Thoracic aorta (tissue), 2 donors: Measurements from ENCODE around the gene CYP4F2. TPM values are rescaled to one million over a fixed set of nuclear protein-coding genes. Genes with fewer than 3 reads are reported as not detected.
"Not testable (repeated sequence)": the region's sequence is repeated elsewhere in the genome, so short reads cannot be mapped to it uniquely, and the experiment has no call there.

Experiments
- ATAC-seq: fragments of 150-250 bp; one replicate; pipeline ENCODE4 v1.8.0; 2017; ENCODE audit warnings: low read depth; ENCODE audit not compliant: insufficient number of reproducible peaks, low FRiP score
- DNase-seq: peaks from one replicate; pipeline ENCODE4 v3.0.0-alpha.2; 2020; ENCODE audit warnings: low spot score
- H3K27ac ChIP-seq, 2 donors: fragments of 200-600 bp; sonication (generic); 1 replicate in 1 of 2; 2 replicates in 1 of 2; pipeline ENCODE4 v1.5.1; 2016; ENCODE audit warnings: mild to moderate bottlenecking in 2 of 2, moderate library complexity in 2 of 2
- H3K27me3 ChIP-seq: fragments of 200-600 bp; sonication (generic); replicated peaks from 2 replicates; pipeline ENCODE4 v1.6.0; 2016; ENCODE audit warnings: mild to moderate bottlenecking; ENCODE audit not compliant: insufficient read depth
- H3K36me3 ChIP-seq: fragments of 200-600 bp; sonication (generic); one replicate; pipeline ENCODE4 v1.5.1; 2016
- H3K4me1 ChIP-seq, 2 donors: fragments of 200-600 bp; sonication (generic); 1 replicate in 1 of 2; 2 replicates in 1 of 2; pipeline versions ENCODE4 v1.5.1 to v1.6.0; 2016; ENCODE audit warnings: low read depth in 2 of 2, mild to moderate bottlenecking in 1 of 2; ENCODE audit not compliant: control insufficient read depth in 1 of 2
- H3K4me3 ChIP-seq: fragments of 200-600 bp; sonication (generic); 2 replicates; pipeline ENCODE4 v1.5.1; 2016; ENCODE audit warnings: mild to moderate bottlenecking
- H3K9me3 ChIP-seq: fragments of 200-600 bp; sonication (generic); 2 replicates; pipeline ENCODE4 v1.5.1; 2016
- CTCF ChIP-seq: fragments of 200-600 bp; sonication (generic); IDR thresholded peaks from one replicate; pipeline ENCODE4 v1.5.1; 2019; ENCODE audit warnings: antibody characterized with exemption
- total RNA-seq, 2 donors: library from RNA; depleted of rRNA; stranded (reverse); fragments of >200 nt; gene quantifications; one replicate each; pipeline versions ENCODE4 v1.1.0 to v1.2.3, GENCODE V29; 2016

Gene CYP4F2
- total RNA-seq, 2 donors from 2014 or later = not detected

- Histone ChIP-seq H3K4me3 (no peak overlapping the region), H3K36me3 (no peaks in the 10 kb centered on the region), H3K27me3 (no peaks in the 10 kb centered on the region), H3K27ac (no peak overlapping the region), H3K9me3 (no peaks in the 10 kb centered on the region), H3K4me1 (peaks cover 0 to 7% of the 10 kb centered on the region in 2 donors)
- no peak for ATAC-seq
- no peak for TF ChIP-seq CTCF
- no peak for DNase-seq
These were observed 66.2 kb downstream of the CYP4F2 start for GRCh38 chr19:15831626-15832025.

GRCh38 chr19:15829786-15830185 is 68.1 kb downstream of the CYP4F2 start:
- TF ChIP-seq CTCF = no peak
- no peaks in the 10 kb centered on the region for H3K27me3 ChIP-seq
- no peak overlapping the region for H3K4me3 ChIP-seq
- no peak overlapping the region for H3K27ac ChIP-seq
- H3K4me1 ChIP-seq = no peaks in the 10 kb centered on the region
- ATAC-seq (no peak), DNase-seq (no peak)
- H3K9me3 ChIP-seq = no peaks in the 10 kb centered on the region
- H3K36me3 ChIP-seq = no peaks in the 10 kb centered on the region

GRCh38 chr19:15829306-15829698 is 68.6 kb downstream of the CYP4F2 start:
- no peak overlapping the region for H3K4me3 ChIP-seq
- no peaks in the 10 kb centered on the region for H3K27me3 ChIP-seq
- no peaks in the 10 kb centered on the region for H3K9me3 ChIP-seq
- no peak overlapping the region for H3K27ac ChIP-seq
- DNase-seq = no peak
- no peak for TF ChIP-seq CTCF
- no peaks in the 10 kb centered on the region for H3K4me1 ChIP-seq
- H3K36me3 ChIP-seq = no peaks in the 10 kb centered on the region
- ATAC-seq = no peak

GRCh38 chr19:15828611-15829305 is 69.1 kb downstream of the CYP4F2 start:
- ATAC-seq, H3K9me3 ChIP-seq, H3K27me3 ChIP-seq, H3K4me1 ChIP-seq, H3K4me3 ChIP-seq, H3K36me3 ChIP-seq, H3K27ac ChIP-seq, DNase-seq: not testable (repeated sequence)

- Histone ChIP-seq H3K4me3 (no peak overlapping the region), H3K27me3 (no peaks in the 10 kb centered on the region), H3K27ac (no peak overlapping the region), H3K9me3 (no peaks in the 10 kb centered on the region), H3K4me1 (no peaks in the 10 kb centered on the region), H3K36me3 (no peaks in the 10 kb centered on the region)
- ATAC-seq = no peak
- no peak for DNase-seq
- TF ChIP-seq CTCF = no peak
These were observed 69.7 kb downstream of the CYP4F2 start for GRCh38 chr19:15828121-15828610.

Other genes with a start within 250 kb of the CYP4F2 start
- 1 to 10 TPM; 4.6 to 4.7 TPM for gene CYP4F12, start 225.0 kb downstream of the CYP4F2 start, total RNA-seq
- not detected for gene OR10H2, start 170.1 kb downstream of the CYP4F2 start, total RNA-seq
- gene OR10H3, start 160.1 kb downstream of the CYP4F2 start, total RNA-seq = not detected
- gene OR10H5, start 110.4 kb downstream of the CYP4F2 start, total RNA-seq = not detected
- gene OR10H1, start 82.4 kb downstream of the CYP4F2 start, total RNA-seq = not detected
- 10 to 100 TPM in 1 of 2 donors, 1 to 10 TPM in 1; 9.6 to 12.9 TPM for gene CYP4F11, start 36.5 kb upstream of the CYP4F2 start, total RNA-seq
- not detected for gene OR10H4, start 50.9 kb upstream of the CYP4F2 start, total RNA-seq
- gene TPM4, start 178.4 kb upstream of the CYP4F2 start, total RNA-seq = 1,000 to 10,000 TPM in 1 of 2 donors, 100 to 1,000 TPM in 1; 964 to 1,096 TPM
- gene RAB8A, start 213.8 kb upstream of the CYP4F2 start, total RNA-seq = 10 to 100 TPM; 40.5 to 41.5 TPM
- gene HSH2D, start 245.6 kb upstream of the CYP4F2 start, total RNA-seq = 1 to 10 TPM in 1 of 2 donors, not detected in 1; 2.2 TPM